Fibroblast of gingiva (primary cell): ENCODE measurements around the gene VKORC1.
"Not testable (repeated sequence)": the region's sequence is repeated elsewhere in the genome, so short reads cannot be mapped to it uniquely, and the experiment has no call there.

Source experiments
- DNase-seq: peaks from one replicate; pipeline ENCODE4 v3.0.0-alpha.2; 2011; ENCODE audit warnings: low read depth

The VKORC1 gene

GRCh38 chr16:31094424-31095120, at the start of gene VKORC1:
Gene VKORC1 (minus strand): TSS chr16:31094797. CDS start chr16:31094729, 68 bp downstream.
- peak; percentile 96 for DNase-seq

- no peak for DNase-seq
These were observed 49.1 kb upstream of the VKORC1 start for GRCh38 chr16:31143694-31144148.

GRCh38 chr16:31143011-31143693, 48.6 kb upstream of the VKORC1 start:
- DNase-seq = no peak

GRCh38 chr16:31142109-31143010, 47.8 kb upstream of the VKORC1 start:
- peak; percentile 98 for DNase-seq

- DNase-seq = no peak
These were observed 47.0 kb upstream of the VKORC1 start for GRCh38 chr16:31141489-31142108.

GRCh38 chr16:31141071-31141469, 46.5 kb upstream of the VKORC1 start:
- DNase-seq = not testable (repeated sequence)

GRCh38 chr16:31138621-31139578, 44.3 kb upstream of the VKORC1 start:
- peak; percentile 36 for DNase-seq

- not testable (repeated sequence) for DNase-seq
These were observed 42.4 kb upstream of the VKORC1 start for GRCh38 chr16:31136822-31137499.

GRCh38 chr16:31136287-31136662, 41.7 kb upstream of the VKORC1 start:
- no peak for DNase-seq

GRCh38 chr16:31135535-31136286, 41.1 kb upstream of the VKORC1 start, which contains the start of gene PRSS8:
Gene PRSS8 (minus strand): TSS chr16:31135727. CDS start chr16:31135498, 229 bp downstream.
- DNase-seq = no peak

GRCh38 chr16:31134625-31135534, 40.3 kb upstream of the VKORC1 start:
- no peak for DNase-seq

- DNase-seq = no peak
These were observed 39.5 kb upstream of the VKORC1 start for GRCh38 chr16:31134091-31134571.

- DNase-seq = no peak
These were observed 38.5 kb upstream of the VKORC1 start for GRCh38 chr16:31133046-31133501.

- no peak for DNase-seq
These were observed 37.8 kb upstream of the VKORC1 start for GRCh38 chr16:31132303-31132979.

- no peak for DNase-seq
These were observed 37.3 kb upstream of the VKORC1 start for GRCh38 chr16:31131841-31132271.

- DNase-seq = no peak
These were observed 36.8 kb upstream of the VKORC1 start for GRCh38 chr16:31131416-31131815.

- no peak for DNase-seq
These were observed 36.3 kb upstream of the VKORC1 start for GRCh38 chr16:31130899-31131298.
